Stimulated activated CD4-positive, alpha-beta T cell treated with anti-CD3 and anti-CD28 coated beads, Interleukin-4, amount 100 ng/mL, for 24 hours (primary cell): ENCODE measurements around the gene RAB11FIP3.
"Not testable (repeated sequence)": the region's sequence is repeated elsewhere in the genome, so short reads cannot be mapped to it uniquely, and the experiment has no call there.

ENCODE experiments used
- DNase-seq: peaks from one replicate; pipeline ENCODE4 v3.0.0-alpha.2; 2020

The RAB11FIP3 gene, protein sequence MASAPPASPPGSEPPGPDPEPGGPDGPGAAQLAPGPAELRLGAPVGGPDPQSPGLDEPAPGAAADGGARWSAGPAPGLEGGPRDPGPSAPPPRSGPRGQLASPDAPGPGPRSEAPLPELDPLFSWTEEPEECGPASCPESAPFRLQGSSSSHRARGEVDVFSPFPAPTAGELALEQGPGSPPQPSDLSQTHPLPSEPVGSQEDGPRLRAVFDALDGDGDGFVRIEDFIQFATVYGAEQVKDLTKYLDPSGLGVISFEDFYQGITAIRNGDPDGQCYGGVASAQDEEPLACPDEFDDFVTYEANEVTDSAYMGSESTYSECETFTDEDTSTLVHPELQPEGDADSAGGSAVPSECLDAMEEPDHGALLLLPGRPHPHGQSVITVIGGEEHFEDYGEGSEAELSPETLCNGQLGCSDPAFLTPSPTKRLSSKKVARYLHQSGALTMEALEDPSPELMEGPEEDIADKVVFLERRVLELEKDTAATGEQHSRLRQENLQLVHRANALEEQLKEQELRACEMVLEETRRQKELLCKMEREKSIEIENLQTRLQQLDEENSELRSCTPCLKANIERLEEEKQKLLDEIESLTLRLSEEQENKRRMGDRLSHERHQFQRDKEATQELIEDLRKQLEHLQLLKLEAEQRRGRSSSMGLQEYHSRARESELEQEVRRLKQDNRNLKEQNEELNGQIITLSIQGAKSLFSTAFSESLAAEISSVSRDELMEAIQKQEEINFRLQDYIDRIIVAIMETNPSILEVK

DNA sequence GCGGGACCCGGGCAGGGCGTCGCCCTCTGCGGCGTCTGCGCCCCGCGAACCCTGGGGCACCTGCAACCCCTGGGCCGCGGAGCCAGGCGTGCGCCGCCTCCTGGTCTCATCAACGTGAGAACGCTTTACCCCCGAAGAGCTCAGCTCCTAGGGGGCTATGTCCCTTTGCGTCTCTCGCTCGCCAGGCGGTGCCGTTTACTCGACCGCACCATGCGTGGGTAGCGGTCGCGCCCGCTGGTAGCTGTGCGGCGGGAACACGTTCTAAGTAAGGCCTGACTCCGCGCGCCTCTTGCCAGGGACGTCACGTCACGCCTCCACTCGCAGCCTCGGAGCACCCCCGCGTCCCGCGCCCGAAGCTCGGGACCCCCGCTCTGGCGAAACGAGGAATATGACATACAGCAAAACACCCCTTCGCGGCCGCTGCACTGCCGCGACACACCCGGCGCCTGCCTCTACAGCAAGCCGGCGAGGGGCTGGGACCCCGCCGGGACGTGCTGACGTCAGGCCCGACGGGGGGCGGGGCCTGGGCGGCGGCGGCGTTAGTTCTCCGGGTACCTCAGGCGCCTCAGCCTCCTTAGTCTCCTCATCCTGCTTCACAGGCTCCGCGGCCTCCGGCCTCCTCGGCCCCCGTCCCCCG, at the start of gene RAB11FIP3:
Gene RAB11FIP3 (plus strand): TSS at position 568 of the 637 bp plus-strand sequence. CDS start 358 bp downstream, outside the sequence.
- peak; percentile 81 for DNase-seq

DNA sequence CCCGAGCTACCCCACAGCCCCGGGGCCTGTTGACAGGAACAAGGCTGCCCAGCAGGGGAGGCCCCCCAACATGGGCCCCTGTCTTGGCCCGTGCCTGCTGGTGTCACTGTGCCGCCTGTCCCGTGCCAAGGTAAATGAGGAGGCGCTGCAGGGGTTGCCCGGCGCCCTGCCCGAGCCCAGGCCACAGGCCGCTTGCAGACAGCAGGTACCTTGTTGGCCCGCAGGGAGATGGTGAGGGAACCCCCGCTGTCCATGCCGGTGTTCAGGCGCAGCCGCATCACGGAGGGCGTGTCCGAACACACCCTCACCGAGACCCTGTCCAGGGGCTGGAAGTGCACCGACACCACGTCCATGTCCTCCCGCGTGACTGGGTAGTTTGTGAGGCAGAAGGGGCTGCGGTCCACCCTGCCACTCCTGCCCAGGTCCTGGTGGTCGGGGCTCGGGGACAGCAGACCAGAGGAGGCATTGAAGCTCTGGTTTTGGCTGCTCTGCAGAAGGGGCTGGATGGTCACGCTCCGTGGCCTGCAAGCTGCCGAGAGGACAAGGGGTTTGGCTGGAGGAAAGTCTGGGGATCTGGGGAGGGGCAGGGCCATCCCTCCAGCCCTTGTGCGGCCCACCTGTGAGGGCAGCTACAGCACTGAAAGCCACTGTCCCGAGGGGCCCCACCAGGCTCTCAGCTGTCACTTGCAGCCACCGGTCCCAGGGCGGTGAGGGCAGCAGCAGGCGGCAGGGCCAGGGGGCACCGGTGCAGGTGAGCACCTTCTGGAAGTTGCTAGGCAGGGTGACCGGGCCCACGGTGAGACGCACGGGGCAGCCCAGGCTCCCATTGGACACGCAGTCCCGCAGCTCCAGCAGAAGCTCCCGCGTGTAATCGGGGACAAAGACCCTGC, 49.3 kb upstream of the RAB11FIP3 start:
- DNase-seq, result no peak

DNA sequence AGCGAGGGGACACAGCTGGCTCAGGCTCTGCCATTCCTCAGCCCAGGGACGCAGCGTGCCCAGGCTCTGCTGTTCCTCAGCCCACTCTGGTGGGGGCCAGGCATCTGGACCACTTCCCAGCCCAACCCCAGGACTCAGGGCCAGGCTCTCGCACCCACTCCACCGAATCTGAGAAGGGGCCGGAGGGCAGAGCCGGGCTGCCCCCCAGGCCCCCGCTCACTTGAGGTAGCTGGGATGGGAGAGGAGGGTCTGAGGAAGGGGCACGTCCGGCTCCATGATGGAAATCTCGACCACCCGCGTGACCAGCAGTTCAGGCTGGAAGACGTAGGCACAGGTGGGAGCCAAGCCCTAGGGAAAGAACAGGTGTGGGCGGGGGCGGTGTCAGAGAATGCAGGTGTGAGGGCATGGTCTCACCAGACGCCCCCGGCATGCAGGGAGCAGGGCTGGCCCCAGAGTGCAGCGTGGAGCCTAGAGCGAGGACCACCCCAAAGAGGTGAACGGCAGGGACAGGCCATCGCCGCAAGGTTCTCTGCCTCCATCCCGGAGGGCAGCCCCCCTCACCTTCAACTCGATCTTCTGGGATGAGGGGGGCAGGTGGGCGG, 48.5 kb upstream of the RAB11FIP3 start:
- no peak for DNase-seq

DNA sequence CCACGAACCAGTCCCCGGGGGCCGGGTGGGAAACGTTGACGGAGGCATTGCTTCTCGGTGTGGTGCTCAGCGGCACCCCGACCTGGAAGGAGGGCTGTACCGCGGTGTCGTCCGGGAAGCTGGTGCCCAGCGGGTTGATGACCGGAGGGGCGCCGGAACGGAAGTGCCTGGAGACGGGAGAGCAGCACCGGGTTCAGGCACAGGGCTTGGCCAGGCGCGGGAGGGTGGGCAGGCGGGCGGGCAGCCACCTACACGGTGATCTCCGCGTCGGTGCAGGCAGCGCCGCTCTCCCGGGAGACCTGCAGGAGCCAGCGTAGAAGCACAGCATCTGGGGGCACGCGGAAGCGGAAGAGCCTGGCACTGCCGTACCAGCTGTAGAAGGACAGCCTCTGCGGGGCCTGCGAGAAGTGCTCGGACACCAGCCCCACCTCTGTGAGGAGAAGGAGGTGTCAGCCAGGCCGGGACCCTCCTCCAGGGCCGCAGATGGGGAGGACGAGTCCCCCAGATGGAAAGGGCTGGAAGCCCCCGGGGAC, 48.0 kb upstream of the RAB11FIP3 start:
- no peak for DNase-seq

DNA sequence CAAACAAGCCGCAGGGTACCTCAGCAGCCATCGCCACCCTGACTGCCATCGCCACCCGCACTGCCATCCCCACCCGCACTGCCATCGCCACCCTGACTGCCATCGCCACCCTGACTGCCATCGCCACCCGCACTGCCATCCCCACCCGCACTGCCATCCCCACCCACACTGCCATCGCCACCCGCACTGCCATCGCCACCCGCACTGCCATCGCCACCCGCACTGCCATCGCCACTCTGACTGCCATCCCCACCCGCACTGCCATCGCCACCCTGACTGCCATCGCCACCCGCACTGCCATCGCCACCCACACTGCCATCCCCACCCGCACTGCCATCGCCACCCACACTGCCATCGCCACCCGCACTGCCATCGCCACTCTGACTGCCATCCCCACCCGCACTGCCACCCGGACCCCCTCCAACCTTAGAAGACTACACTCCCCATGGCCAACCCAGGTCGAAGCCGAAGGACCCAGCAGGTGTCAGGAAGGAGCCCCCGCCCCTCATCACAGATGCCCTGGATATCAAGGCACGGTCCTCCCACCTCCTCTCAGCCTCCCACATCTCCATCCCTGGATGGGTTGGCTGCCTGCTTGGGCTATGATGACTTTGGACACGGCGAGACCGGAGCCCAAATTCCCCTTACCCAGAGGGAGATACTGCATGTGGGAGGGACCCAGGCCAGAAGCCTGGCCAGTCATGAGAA, 47.2 kb upstream of the RAB11FIP3 start:
- not testable (repeated sequence) for DNase-seq

DNA sequence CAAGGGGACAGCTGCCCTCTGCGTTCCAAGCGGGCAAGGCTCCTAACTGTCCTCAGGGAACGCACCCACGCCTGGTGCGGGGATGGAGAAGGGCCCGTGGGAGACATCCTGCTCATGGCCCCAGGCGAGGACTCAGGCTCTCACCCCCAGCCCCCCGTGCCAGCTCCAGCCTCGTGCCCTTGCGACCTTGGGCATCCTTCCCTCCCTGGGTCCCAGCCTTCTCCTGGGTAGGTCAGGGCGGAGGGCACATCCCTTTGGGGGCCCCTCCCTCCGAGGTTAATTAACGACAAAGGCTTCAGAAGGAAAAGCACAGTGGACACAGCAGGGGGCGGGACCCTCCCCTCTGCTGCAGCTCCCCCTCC, 46.6 kb upstream of the RAB11FIP3 start:
- no peak for DNase-seq

DNA sequence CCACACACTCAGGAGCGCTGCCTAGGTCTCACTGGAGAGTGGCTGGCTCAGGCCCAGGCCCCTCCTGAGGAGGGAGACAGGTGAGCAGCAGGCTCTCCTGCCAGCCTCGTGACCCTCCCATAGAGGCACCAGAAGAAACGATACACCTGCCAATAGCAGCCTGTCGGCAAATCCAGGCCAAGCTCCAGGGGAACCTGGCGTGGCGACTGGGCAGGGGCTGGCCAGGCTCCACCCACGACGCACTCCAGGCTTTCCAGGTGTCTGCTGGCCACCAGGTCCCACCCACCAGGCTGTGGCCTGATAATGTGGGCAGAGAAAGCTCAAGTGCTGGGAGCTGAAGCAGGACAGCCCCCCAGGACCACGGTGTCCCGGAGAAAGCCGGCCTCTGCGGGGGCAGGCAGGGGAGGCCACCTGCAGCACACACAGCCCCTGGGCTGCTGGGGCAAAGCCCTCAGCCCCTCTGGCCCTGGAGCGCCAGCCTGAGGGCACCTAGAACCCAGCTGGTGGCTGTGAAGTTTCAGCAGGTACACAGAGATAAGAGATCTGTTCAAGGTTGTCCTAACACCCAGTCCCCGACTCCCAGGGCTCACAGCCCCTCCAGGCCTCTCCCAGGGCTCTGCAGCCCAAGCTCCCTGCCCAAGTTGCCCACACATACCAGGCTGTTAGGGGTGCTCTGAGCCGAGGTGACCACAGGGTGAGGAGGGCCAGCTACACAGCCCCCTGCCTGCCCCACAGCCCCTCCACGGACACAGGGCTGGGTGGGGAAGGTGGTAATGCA, 46.1 kb upstream of the RAB11FIP3 start:
- DNase-seq, result no peak

DNA sequence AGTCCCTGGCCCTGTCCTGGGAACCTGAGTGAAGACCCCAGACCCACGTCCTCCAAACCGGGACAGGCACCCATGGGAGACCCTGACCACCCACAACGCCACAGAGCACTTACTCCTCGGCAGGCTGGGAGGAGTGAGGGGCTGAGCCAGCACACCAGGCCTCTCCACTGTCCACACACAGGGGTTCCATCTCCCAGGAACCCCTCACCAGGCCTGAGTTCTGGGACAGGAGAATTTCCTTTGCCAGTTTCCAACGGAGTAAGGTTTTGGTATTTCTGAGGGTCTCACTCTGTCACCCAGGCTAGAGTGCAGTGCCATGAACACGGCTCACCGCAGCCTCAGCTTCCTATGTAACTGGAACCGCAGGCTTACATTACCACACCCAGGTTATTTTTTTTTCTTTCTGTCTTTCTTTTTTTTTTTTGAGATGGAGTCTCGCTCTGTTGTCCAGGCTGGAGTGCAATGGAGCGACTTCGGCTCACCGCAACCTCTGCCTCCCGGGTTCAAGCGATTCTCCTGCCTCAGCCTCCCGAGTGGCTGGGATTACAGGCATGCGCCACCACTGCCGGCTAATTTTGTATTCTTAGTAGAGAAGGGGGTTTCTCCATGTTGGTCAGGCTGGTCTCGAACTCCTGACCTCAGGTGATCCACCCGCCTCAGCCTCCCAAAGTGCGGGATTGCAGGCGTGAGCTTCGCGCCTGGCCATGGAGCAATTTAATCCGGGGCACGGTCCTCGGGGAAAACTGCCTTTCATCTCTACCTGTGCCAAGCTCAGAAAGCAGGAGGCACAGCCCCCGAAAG, 45.3 kb upstream of the RAB11FIP3 start:
- DNase-seq, result no peak

DNA sequence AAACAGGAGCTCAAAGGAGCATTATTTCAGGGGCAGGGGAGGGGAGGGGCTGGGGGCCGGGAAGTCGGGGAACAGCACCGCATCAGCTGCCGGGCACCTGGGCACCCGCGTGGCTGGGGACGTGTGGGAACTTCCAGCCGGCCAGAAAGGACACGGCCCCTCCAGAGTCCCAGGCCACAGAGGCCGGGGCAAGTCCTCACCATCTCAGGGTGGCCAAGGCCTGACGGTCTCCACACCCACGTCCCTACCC, 44.8 kb upstream of the RAB11FIP3 start:
- no peak for DNase-seq

DNA sequence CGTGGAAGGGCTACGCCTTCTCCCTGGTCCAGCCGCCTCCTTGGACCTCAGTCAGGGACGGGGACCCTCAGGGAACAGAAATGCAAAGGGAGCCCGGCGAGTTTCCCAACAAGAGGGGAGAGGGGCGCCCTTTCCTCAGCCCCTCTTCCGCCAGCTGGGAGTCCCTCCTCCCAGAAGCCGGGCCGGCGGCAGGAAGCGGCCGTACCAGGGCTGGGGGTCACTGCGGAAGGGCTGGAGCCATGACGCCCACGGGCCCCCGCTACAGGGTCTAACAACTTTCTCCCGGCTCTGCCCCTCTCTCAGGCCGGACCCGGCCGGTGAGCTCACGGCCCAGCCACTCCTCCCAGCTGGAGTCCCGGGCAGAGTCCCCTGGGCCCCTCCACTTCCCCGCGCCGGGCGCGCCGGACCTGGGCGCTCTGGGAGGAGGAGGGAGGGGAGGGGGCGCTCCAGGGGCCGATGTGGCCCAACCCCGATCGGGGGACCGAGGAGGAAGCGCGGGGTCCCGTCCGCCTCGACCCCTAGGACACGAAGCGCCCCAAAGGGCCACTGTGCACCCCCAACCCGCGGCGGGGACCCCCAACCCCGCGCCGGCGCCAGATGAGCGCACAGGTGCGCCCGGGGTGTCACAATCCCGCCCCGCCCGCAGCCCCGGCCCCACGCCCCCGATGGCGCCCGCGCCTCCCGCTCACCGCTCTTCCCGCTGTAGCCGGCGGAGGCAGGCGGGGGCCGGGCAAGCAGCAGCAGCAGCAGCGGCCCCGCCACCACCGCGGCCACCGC, 44.2 kb upstream of the RAB11FIP3 start:
- DNase-seq, result no peak

DNA sequence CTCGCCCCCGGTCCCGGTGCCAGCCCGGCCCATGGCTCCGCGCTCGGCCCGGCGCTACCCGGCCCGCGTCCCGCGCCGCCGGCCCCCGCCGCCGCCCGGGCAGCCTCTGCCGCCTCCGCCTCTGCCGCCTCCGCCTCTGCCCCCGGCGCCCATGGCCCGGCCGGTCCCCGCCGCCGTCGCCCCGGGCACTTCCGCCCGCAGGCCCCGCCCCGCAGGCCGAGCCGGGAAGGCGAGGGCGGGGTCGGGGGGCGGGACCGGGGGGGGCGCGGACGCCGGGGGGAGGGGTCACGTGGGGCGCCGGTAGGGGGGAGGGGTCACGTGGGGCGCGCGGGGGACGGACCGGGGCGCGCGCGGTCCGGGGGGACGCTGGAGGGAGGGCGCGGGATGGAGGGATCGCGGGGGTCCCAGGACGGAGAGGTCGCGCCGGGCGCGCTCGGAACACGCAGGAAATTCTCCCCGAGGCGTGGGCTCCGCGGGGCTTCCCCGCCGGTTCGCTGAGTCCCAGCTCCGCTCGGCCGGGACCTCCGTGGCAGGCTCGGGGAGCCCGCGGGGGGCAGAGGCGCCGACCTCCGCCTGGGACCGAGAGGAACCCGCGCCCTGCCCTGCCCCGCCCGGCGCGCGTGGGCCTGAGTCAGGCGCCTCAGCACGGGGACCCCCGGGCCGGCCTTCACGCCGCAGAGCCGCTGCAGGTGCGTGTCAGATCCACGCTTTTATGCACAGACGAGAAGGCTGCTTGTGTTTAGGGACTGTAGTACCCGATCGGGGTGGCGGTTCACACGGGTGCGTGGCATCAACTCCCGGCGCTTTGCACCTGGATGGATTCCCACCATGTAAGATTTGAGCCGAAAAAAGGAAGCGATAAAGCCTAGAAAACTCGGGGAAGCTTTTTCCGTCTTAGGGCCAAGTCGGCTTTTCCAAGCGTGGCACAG, 43.4 kb upstream of the RAB11FIP3 start, which contains the start of gene PGAP6:
Gene PGAP6 (minus strand): TSS at position 190 of the 929 bp plus-strand sequence. CDS start 157 bp downstream, at position 33.
- DNase-seq, result peak; percentile 52

DNA sequence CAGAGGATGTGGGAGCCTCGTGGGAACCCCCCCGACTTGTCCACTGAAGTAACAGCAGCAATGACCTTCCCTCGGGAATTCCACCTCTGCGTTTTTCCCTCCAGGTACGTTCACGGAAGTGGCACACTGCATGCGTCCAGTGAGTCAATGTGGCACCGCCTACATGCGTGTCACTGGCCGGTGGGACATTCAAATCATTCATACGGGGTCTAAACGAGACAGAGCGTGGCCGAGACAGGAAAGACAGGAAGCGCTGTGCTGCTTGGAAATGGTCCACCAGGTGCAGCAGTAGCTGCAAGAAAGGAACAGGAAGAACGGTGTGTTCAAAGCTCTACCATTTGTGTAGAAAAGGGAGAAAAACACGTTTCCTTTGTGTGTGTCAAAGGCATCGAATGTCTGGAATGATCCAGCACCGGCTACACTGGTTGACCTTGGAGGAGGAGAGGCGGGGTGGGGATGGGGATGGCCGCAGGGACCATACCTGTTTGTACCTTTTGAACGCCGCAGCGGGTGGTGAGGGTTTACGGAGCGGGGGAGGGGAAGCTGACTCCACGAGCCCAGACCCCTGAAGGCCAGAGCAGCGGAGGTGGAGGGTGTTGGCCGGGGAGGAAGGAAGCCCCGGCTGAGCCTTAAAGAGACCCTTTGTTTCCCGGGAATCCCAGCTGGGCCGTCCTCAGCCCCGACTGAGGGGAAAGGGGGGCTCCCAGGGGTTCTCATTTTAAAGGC, 42.0 kb upstream of the RAB11FIP3 start:
- peak; percentile 52 for DNase-seq

DNA sequence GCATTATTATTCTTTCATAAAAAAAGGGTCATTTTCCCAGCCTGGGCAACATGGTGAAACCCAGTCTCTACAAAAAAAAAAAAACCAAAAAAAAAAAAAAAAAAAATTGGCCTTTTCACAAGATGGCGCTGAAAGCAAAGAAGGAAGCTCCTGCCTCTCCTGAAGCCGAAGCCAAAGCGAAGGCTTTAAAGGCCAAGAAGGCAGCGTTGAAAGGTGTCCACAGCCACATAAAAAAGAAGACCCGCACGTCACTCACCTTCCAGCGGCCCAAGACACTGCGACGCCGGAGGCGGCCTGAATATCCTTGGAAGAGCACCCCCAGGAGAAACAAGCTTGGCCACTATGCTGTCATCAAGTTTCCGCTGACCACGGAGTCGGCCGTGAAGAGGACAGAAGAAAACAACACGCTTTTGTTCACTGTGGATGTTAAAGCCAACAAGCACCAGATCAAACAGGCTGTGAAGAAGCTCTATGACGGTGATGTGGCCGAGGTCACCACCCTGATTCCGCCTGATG, 38.8 kb upstream of the RAB11FIP3 start:
- no peak for DNase-seq

DNA sequence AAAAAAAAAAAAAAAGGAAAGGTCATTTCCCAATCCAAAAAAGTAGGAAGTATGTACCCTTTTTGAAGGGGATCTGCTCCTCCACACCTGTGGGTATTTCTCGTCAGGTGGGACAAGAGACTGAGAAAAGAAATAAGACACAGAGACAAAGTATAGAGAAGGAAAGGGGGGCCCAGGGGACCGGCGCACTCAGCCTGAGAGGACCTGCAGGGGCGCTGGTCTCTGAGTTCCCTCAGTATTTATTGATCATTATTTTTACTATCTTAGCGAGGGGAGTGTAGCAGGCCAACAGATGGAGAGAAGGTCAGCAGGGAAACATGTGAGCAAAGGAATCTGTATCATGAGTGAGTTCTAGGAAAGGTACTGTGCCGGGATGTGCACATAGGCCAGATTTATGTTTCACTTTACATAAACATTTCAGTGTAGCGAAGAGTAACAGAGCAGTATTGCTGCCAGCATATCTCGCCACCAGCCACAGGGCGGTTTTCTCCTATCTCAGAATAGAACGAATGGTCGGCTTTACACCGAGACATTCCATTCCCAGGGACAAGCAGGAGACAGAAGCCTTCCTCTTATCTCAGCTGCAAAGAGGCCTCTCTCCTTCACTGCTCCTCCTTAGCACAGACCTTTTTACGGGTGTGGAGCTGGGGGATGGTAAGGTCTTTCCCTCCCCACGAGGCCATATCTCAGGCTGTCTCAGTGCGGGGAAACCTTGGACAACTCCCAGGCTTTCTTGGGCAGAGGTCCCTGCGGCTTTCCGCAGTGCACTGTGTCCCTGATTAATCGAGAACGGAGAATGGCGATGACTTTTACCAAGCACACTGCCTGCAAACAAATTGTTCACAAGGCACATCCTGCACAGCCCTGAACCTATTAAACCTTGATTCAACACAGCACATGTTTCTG, 37.4 kb upstream of the RAB11FIP3 start:
- not testable (repeated sequence) for DNase-seq

DNA sequence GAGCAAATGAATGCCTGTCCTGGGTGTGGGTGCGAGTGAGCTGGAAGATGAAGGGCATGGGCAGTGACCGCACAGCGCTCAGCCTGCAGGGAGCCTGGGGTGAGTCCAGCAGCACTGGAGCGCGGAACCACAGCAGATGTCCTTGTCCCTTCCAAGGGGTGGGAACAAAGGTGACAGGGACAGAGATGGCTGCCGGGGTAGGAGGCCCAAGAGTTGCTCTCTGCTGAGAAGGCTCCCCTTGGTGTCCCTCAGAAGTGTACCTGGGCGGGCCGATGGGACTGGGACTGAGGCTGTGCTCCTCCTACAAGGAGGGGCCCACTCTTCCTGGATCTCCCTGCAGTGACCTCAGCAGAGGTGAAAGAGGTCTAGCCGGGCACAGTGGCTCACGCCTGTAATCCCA, 36.1 kb upstream of the RAB11FIP3 start:
- no peak for DNase-seq

DNA sequence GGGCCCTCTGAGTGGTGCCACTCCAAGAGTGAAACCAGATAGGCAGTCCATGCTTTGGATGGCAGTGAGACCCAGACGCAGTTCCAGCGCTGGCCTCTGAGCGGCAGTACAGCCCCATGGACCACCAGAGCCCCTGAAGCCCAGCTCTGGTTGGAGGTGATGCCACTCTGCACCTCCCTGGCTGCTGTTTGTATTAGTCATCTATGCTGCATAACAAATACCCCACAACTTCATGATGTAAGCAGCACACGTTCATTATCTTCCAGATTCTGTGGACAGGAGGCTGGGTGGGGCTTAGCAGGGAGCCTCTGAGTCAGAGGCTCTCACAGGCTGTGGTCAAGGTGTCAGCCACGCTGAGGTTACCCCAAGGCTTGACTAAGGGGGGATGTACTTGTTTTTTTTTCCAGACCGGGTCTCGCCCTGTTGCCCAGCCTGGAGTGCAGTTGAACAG, 33.5 kb upstream of the RAB11FIP3 start:
- peak; percentile 80 for DNase-seq
